H9 (cell line): Measurements from ENCODE around the gene RTP2. TPM values are rescaled to one million over a fixed set of nuclear protein-coding genes. Genes with fewer than 3 reads are reported as not detected.

Source experiments
- DNase-seq: peaks from one replicate; pipeline ENCODE4 v3.0.0-alpha.2; 2017
- H2AFZ ChIP-seq: one replicate; pipeline ENCODE4 v1.6.1; 2013; ENCODE audit warnings: mild to moderate bottlenecking, low read length, control low read depth, moderate library complexity
- H2AK5ac ChIP-seq: 2 replicates; pipeline ENCODE4 v1.6.1; 2013; ENCODE audit warnings: low read length, control low read depth, mixed read lengths; ENCODE audit not compliant: insufficient read length
- H2BK120ac ChIP-seq: one replicate; pipeline ENCODE4 v1.6.1; 2013; ENCODE audit warnings: low read depth, mild to moderate bottlenecking, low read length, control low read depth, inconsistent platforms; ENCODE audit not compliant: poor library complexity, severe bottlenecking
- H2BK12ac ChIP-seq: 2 replicates; pipeline ENCODE4 v1.6.1; 2013; ENCODE audit warnings: low read length, control low read depth, mixed read lengths, low read depth; ENCODE audit not compliant: insufficient read length
- H2BK15ac ChIP-seq: 2 replicates; pipeline ENCODE4 v1.6.1; 2013; ENCODE audit warnings: low read depth, low read length, control low read depth
- H2BK20ac ChIP-seq: one replicate; pipeline ENCODE4 v1.6.1; 2013; ENCODE audit warnings: low read depth, mild to moderate bottlenecking, low read length, control low read depth, inconsistent platforms; ENCODE audit not compliant: poor library complexity, severe bottlenecking
- H2BK5ac ChIP-seq: 2 replicates; pipeline ENCODE4 v1.6.1; 2013; ENCODE audit warnings: low read length, control low read depth, mixed read lengths; ENCODE audit not compliant: insufficient read length
- H3K14ac ChIP-seq: 2 replicates; pipeline ENCODE4 v1.6.1; 2013; ENCODE audit warnings: low read length, control low read depth; ENCODE audit not compliant: insufficient read depth
- H3K18ac ChIP-seq: 2 replicates; pipeline ENCODE4 v1.6.1; 2013; ENCODE audit warnings: low read depth, mild to moderate bottlenecking, mixed read lengths, low read length, control low read depth; ENCODE audit not compliant: insufficient read length
- H3K23ac ChIP-seq: 2 replicates; pipeline ENCODE4 v1.6.1; 2013; ENCODE audit warnings: low read length, control low read depth, mixed read lengths, low read depth; ENCODE audit not compliant: insufficient read length
- H3K23me2 ChIP-seq: 2 replicates; pipeline ENCODE4 v1.6.1; 2013; ENCODE audit warnings: low read depth, mild to moderate bottlenecking, mixed read lengths, low read length, control low read depth; ENCODE audit not compliant: insufficient read length, poor library complexity, severe bottlenecking
- H3K27ac ChIP-seq: 2 replicates; pipeline ENCODE4 v1.5.1; 2013; ENCODE audit warnings: low read length, control low read depth, mixed read lengths, low read depth; ENCODE audit not compliant: insufficient read length
- H3K27me3 ChIP-seq: 2 replicates; pipeline ENCODE4 v1.6.1; 2013; ENCODE audit warnings: low read length, control low read depth, inconsistent platforms; ENCODE audit not compliant: insufficient read depth
- H3K4ac ChIP-seq: 2 replicates; pipeline ENCODE4 v1.6.1; 2013; ENCODE audit warnings: low read depth, mild to moderate bottlenecking, control low read depth, inconsistent platforms, low read length, moderate library complexity
- H3K4me1 ChIP-seq: 2 replicates; pipeline ENCODE4 v1.6.1; 2013; ENCODE audit warnings: low read length, control low read depth, inconsistent platforms; ENCODE audit not compliant: insufficient read depth
- H3K4me2 ChIP-seq: 2 replicates; pipeline ENCODE4 v1.6.1; 2013; ENCODE audit warnings: low read length, control low read depth, mixed read lengths; ENCODE audit not compliant: insufficient read length, insufficient read depth
- H3K56ac ChIP-seq: 2 replicates; pipeline ENCODE4 v1.6.1; 2013; ENCODE audit warnings: low read depth, mild to moderate bottlenecking, mixed read lengths, low read length, control low read depth; ENCODE audit not compliant: insufficient read length
- H3K79me1 ChIP-seq: 2 replicates; pipeline ENCODE4 v1.6.1; 2013; ENCODE audit warnings: low read depth, mild to moderate bottlenecking, moderate library complexity, low read length, control low read depth, inconsistent platforms; ENCODE audit not compliant: insufficient read depth, poor library complexity, severe bottlenecking
- H3K79me2 ChIP-seq: 2 replicates; pipeline ENCODE4 v1.6.1; 2013; ENCODE audit warnings: low read length, control low read depth, inconsistent platforms; ENCODE audit not compliant: insufficient read depth
- H3K9ac ChIP-seq: 2 replicates; pipeline ENCODE4 v1.6.1; 2013; ENCODE audit warnings: low read length, control low read depth, mixed read lengths; ENCODE audit not compliant: insufficient read length; ENCODE audit errors: extremely low read depth
- H3K9me3 ChIP-seq: one replicate; pipeline ENCODE4 v1.6.1; 2013; ENCODE audit warnings: low read depth, low read length, inconsistent platforms; ENCODE audit not compliant: control insufficient read depth
- H3T11ph ChIP-seq: one replicate; pipeline ENCODE4 v1.6.1; 2013; ENCODE audit warnings: mild to moderate bottlenecking, low read length, control low read depth, inconsistent platforms
- H4K20me1 ChIP-seq: one replicate; pipeline ENCODE4 v1.6.1; 2013; ENCODE audit not compliant: control insufficient read depth, insufficient read length, insufficient read depth
- H4K5ac ChIP-seq: 2 replicates; pipeline ENCODE4 v1.6.1; 2013; ENCODE audit warnings: low read depth, mild to moderate bottlenecking, mixed read lengths, low read length, control low read depth; ENCODE audit not compliant: insufficient read length
- H4K8ac ChIP-seq: replicated peaks from 2 replicates; pipeline ENCODE4 v1.6.1; 2013; ENCODE audit warnings: low read length, control low read depth, mixed read lengths, low read depth; ENCODE audit not compliant: insufficient read length
- H4K91ac ChIP-seq: 2 replicates; pipeline ENCODE4 v1.6.1; 2013; ENCODE audit warnings: low read depth, mild to moderate bottlenecking, moderate library complexity, mixed read lengths, low read length, control low read depth; ENCODE audit not compliant: insufficient read length
- H3K27ac Mint-ChIP-seq, 3 experiments: 2 replicates in 2 of 3; 3 replicates in 1 of 3; pipeline ENCODE4 v1.8.0; 2020 to 2021; ENCODE audit warnings: mixed read lengths in 3 of 3, mild to moderate bottlenecking in 1 of 3, moderate library complexity in 1 of 3
- H3K27me3 Mint-ChIP-seq: 2 replicates; pipeline ENCODE4 v1.8.0; 2021; ENCODE audit warnings: low read depth, mild to moderate bottlenecking, moderate library complexity, mixed read lengths
- H3K36me3 Mint-ChIP-seq, 3 experiments: 2 replicates in 2 of 3; 3 replicates in 1 of 3; pipeline ENCODE4 v1.8.0; 2020 to 2021; ENCODE audit warnings: low read depth in 3 of 3, mixed read lengths in 3 of 3; ENCODE audit not compliant: insufficient read depth in 1 of 3
- H3K4me1 Mint-ChIP-seq, 2 experiments: 2 replicates each; pipeline ENCODE4 v1.8.0; 2020; ENCODE audit warnings: mixed read lengths in 2 of 2
- H3K4me3 Mint-ChIP-seq, 2 experiments: 2 replicates in 1 of 2; 3 replicates in 1 of 2; pipeline ENCODE4 v1.8.0; 2020 to 2021; ENCODE audit warnings: mild to moderate bottlenecking in 2 of 2, mixed read lengths in 2 of 2, moderate library complexity in 1 of 2
- H3K9me3 Mint-ChIP-seq, 2 experiments: 2 replicates in 1 of 2; 3 replicates in 1 of 2; pipeline ENCODE4 v1.8.0; 2020; ENCODE audit warnings: mild to moderate bottlenecking in 2 of 2, mixed read lengths in 2 of 2, moderate library complexity in 1 of 2
- WGBS: extraction: QIAGEN DNeasy Blood & Tissue Kit; methylation state at CpG from one replicate; pipeline ENCODE4 v1.1.7; 2013; ENCODE audit warnings: missing lambda C conversion rate, low lambda C conversion rate, mixed read lengths; ENCODE audit not compliant: insufficient read length; ENCODE audit errors: extremely low coverage; 5-methylcytosine and 5-hydroxymethylcytosine counted together
- total RNA-seq: library from RNA; stranded (reverse); gene quantifications from 2 replicates; pipeline ENCODE4 v1.2.1, GENCODE V29; 2021
- TF ChIP-seq, protein P1 (sequence below): fragments of 200-600 bp; sonication (generic); conservative IDR thresholded peaks from 3 replicates; pipeline ENCODE4 v1.8.0; 2021; ENCODE audit warnings: antibody characterized with exemption, mild to moderate bottlenecking

Gene RTP2
- total RNA-seq, 1 experiment from 2014 or later = not detected

- no peak overlapping the region for H2BK120ac ChIP-seq
- Mint-ChIP-seq H3K27me3 (peaks cover 36% of the 10 kb centered on the region), H3K4me3 (peak overlapping the region; percentile 85 to 92), H3K36me3 (peaks cover 0 to 6% (median 5%) of the 10 kb centered on the region in 3 experiments; a peak in 4 of 7 replicates), H3K9me3 (no peaks in the 10 kb centered on the region), H3K4me1 (peaks cover 43 to 52% of the 10 kb centered on the region in 2 experiments), H3K27ac (peak overlapping the region in 2 of 3 experiments; percentile 94 to 95; a peak in 3 of 7 replicates)
- H2AK5ac ChIP-seq = no peak overlapping the region
- no peak overlapping the region for H3T11ph ChIP-seq
- H2BK15ac ChIP-seq = no peak overlapping the region
- H3K23me2 ChIP-seq = peaks cover 38% of the 10 kb centered on the region
- no CpG with 5 or more reads among the region's 7 CpGs for WGBS
- H2BK5ac ChIP-seq = no peak overlapping the region
- H3K9me3 ChIP-seq = no peaks in the 10 kb centered on the region
- H4K91ac ChIP-seq = no peak overlapping the region
- DNase-seq = no peak
- no peak overlapping the region for H4K8ac ChIP-seq
- H4K20me1 ChIP-seq = no peaks in the 10 kb centered on the region
- H3K27me3 ChIP-seq = peaks cover 4% of the 10 kb centered on the region; the same call in 1 of the 2 replicates
- TF ChIP-seq, protein P1, sequence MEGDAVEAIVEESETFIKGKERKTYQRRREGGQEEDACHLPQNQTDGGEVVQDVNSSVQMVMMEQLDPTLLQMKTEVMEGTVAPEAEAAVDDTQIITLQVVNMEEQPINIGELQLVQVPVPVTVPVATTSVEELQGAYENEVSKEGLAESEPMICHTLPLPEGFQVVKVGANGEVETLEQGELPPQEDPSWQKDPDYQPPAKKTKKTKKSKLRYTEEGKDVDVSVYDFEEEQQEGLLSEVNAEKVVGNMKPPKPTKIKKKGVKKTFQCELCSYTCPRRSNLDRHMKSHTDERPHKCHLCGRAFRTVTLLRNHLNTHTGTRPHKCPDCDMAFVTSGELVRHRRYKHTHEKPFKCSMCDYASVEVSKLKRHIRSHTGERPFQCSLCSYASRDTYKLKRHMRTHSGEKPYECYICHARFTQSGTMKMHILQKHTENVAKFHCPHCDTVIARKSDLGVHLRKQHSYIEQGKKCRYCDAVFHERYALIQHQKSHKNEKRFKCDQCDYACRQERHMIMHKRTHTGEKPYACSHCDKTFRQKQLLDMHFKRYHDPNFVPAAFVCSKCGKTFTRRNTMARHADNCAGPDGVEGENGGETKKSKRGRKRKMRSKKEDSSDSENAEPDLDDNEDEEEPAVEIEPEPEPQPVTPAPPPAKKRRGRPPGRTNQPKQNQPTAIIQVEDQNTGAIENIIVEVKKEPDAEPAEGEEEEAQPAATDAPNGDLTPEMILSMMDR = no peak
- peak overlapping the region; percentile 87; the same call in 1 of the 2 replicates for H3K14ac ChIP-seq
- no peak overlapping the region for H2AFZ ChIP-seq
- H3K79me1 ChIP-seq = no peaks in the 10 kb centered on the region
- H3K23ac ChIP-seq = no peak overlapping the region
- H3K27ac ChIP-seq = no peak overlapping the region
- peak overlapping the region; percentile 72 for H3K9ac ChIP-seq
- no peak overlapping the region for H3K56ac ChIP-seq
- no peak overlapping the region for H3K18ac ChIP-seq
- H3K4me2 ChIP-seq = peak overlapping the region; percentile 98
- H3K4ac ChIP-seq = no peak overlapping the region
- 0 out of 2 replicates have a peak, but pooled peaks cover 1% of the 10 kb centered on the region for H3K79me2 ChIP-seq
- no peak overlapping the region for H2BK20ac ChIP-seq
- no peak overlapping the region for H4K5ac ChIP-seq
- no peak overlapping the region for H2BK12ac ChIP-seq
- H3K4me1 ChIP-seq = peaks cover 10% of the 10 kb centered on the region; the same call in 1 of the 2 replicates
These were observed 35.6 kb upstream of the RTP2 start for GRCh38 chr3:187738071-187738330.
